Measurements from ENCODE around the gene TAF10.

DNA sequence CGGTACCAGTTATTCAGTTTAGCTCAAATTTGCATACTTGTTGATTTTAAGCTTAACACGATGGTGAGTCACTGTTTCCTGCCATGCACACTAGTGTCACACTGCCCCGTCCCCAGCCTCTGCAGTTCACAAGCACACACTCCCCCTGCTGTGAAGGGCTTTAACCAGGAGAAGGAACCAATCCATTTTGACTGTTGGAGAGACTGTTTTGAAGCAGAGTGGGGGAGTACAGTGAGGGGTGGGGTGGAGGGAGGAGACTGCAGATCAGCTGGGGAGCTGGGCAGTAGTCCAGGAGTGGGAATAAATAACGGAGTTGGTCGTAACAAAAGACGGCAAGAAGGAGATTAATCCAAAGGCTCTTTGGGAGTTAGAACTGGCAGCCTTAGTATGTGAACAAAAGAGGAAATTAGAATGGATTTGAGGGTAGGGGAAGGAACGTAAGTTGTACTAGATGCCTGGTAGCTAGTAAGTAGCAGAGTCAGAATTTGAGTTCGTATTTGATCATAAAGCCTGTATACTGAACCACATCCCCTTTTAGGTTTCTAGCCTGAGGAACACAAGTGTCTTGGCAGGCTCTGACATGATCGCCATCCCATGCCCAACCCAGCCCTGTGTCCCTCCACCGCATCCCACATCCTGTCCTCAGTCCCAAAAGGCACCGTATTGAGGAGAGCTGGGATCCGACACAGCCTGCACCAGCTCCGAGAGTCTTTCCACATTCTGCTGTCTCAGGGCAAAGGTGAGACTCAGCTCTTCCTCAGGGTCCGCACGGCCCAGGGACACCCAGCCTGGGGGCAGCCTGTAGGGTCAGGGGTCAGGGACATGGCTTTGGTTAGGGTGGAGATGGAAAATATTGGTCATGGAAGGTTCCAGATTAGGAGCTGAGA lies 6.3 kb upstream of the TAF10 start:
- TF ChIP-seq, protein P1, sequence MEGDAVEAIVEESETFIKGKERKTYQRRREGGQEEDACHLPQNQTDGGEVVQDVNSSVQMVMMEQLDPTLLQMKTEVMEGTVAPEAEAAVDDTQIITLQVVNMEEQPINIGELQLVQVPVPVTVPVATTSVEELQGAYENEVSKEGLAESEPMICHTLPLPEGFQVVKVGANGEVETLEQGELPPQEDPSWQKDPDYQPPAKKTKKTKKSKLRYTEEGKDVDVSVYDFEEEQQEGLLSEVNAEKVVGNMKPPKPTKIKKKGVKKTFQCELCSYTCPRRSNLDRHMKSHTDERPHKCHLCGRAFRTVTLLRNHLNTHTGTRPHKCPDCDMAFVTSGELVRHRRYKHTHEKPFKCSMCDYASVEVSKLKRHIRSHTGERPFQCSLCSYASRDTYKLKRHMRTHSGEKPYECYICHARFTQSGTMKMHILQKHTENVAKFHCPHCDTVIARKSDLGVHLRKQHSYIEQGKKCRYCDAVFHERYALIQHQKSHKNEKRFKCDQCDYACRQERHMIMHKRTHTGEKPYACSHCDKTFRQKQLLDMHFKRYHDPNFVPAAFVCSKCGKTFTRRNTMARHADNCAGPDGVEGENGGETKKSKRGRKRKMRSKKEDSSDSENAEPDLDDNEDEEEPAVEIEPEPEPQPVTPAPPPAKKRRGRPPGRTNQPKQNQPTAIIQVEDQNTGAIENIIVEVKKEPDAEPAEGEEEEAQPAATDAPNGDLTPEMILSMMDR (IDR thresholded peaks at IDR 0.05) = no peak
- TF ChIP-seq RAD21 (IDR thresholded peaks at IDR 0.05; ENCODE audit: low read length) (no peak), ELF1 (IDR thresholded peaks at IDR 0.05) (no peak), YY1 (IDR thresholded peaks at IDR 0.05; ENCODE audit: low read depth) (no peak), JUND (IDR thresholded peaks at IDR 0.05) (no peak)
- TF ChIP-seq, protein P2, sequence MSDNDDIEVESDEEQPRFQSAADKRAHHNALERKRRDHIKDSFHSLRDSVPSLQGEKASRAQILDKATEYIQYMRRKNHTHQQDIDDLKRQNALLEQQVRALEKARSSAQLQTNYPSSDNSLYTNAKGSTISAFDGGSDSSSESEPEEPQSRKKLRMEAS (IDR thresholded peaks at IDR 0.05; ENCODE audit: low read depth) = no peak
- TF ChIP-seq, protein P3, sequence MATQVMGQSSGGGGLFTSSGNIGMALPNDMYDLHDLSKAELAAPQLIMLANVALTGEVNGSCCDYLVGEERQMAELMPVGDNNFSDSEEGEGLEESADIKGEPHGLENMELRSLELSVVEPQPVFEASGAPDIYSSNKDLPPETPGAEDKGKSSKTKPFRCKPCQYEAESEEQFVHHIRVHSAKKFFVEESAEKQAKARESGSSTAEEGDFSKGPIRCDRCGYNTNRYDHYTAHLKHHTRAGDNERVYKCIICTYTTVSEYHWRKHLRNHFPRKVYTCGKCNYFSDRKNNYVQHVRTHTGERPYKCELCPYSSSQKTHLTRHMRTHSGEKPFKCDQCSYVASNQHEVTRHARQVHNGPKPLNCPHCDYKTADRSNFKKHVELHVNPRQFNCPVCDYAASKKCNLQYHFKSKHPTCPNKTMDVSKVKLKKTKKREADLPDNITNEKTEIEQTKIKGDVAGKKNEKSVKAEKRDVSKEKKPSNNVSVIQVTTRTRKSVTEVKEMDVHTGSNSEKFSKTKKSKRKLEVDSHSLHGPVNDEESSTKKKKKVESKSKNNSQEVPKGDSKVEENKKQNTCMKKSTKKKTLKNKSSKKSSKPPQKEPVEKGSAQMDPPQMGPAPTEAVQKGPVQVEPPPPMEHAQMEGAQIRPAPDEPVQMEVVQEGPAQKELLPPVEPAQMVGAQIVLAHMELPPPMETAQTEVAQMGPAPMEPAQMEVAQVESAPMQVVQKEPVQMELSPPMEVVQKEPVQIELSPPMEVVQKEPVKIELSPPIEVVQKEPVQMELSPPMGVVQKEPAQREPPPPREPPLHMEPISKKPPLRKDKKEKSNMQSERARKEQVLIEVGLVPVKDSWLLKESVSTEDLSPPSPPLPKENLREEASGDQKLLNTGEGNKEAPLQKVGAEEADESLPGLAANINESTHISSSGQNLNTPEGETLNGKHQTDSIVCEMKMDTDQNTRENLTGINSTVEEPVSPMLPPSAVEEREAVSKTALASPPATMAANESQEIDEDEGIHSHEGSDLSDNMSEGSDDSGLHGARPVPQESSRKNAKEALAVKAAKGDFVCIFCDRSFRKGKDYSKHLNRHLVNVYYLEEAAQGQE (IDR thresholded peaks at IDR 0.05; ENCODE audit: low read depth, low read length) = no peak

Data from SK-N-SH (cell line).